Spleen (tissue), 11 donors: Measurements from ENCODE around the gene SLC33A1. TPM values are rescaled to one million over a fixed set of nuclear protein-coding genes. Genes with fewer than 3 reads are reported as not detected.

ENCODE experiments used
- DNase-seq: peaks from one replicate; pipeline ENCODE4 v3.0.0-alpha.2; 2020
- H3K27ac ChIP-seq, 8 donors: fragments of 200-600 bp; sonication (generic) in 7 of 8; 1 replicate in 4 of 8; 2 replicates in 4 of 8; pipeline versions ENCODE4 v1.5.0 to v1.8.0; 2016 to 2021; ENCODE audit warnings: inconsistent platforms in 4 of 8, mild to moderate bottlenecking in 4 of 8, moderate library complexity in 1 of 8
- H3K27me3 ChIP-seq, 7 donors: fragments of 200-600 bp; sonication (generic) in 6 of 7; replicated peaks in 1 of 7; 1 replicate in 4 of 7; 2 replicates in 3 of 7; pipeline versions ENCODE4 v1.5.0 to v1.8.0; 2016 to 2021; ENCODE audit warnings: inconsistent platforms in 3 of 7, mild to moderate bottlenecking in 1 of 7
- H3K36me3 ChIP-seq, 6 donors: fragments of 200-600 bp; sonication (generic) in 5 of 6; 1 replicate in 4 of 6; 2 replicates in 2 of 6; pipeline versions ENCODE4 v1.5.0 to v1.8.0; 2016 to 2021; ENCODE audit warnings: inconsistent platforms in 2 of 6
- H3K4me1 ChIP-seq, 6 donors: fragments of 200-600 bp; sonication (generic) in 5 of 6; 1 replicate in 3 of 6; 2 replicates in 3 of 6; pipeline versions ENCODE4 v1.5.0 to v1.8.0; 2016 to 2021; ENCODE audit warnings: inconsistent platforms in 3 of 6
- H3K4me3 ChIP-seq, 8 donors: fragments of 200-600 bp; sonication (generic) in 7 of 8; 1 replicate in 4 of 8; 2 replicates in 4 of 8; pipeline versions ENCODE4 v1.5.0 to v1.8.0; 2016 to 2021; ENCODE audit warnings: inconsistent platforms in 4 of 8, mild to moderate bottlenecking in 4 of 8, moderate library complexity in 2 of 8
- H3K9me3 ChIP-seq, 8 donors: fragments of 200-600 bp; sonication (generic) in 7 of 8; 1 replicate in 4 of 8; 2 replicates in 4 of 8; pipeline versions ENCODE4 v1.5.0 to v1.8.0; 2016 to 2021; ENCODE audit warnings: inconsistent platforms in 4 of 8
- POLR2A ChIP-seq, 3 donors: fragments of 450-650 bp; IDR thresholded peaks; one replicate each; pipeline ENCODE4 v1.5.1; 2017; ENCODE audit warnings: antibody characterized with exemption in 3 of 3, mild to moderate bottlenecking in 1 of 3
- POLR2AphosphoS5 ChIP-seq, 3 donors: sonication (generic); formaldehyde crosslinking; IDR thresholded peaks; one replicate each; pipeline ENCODE4 v1.5.1; 2017; ENCODE audit warnings: antibody characterized with exemption in 3 of 3
- WGBS, 5 donors: extraction: QIAGEN DNeasy Blood & Tissue Kit in 3 of 5; methylation state at CpG; one replicate each; pipeline versions ENCODE4 v1.1.5 to v1.1.7; 2013 to 2018; 5-methylcytosine and 5-hydroxymethylcytosine counted together
- intact Hi-C: fragments of 100-400 bp; cut with DNase I; formaldehyde crosslinking; loops from one replicate; pipeline ENCODE4 v1.15.0; 2023; ENCODE audit warnings: low total_unique reads
- polyA plus RNA-seq, 3 donors: library from polyadenylated mRNA; stranded (reverse); fragments of 200-250 nt; gene quantifications; one replicate each; pipeline ENCODE4 v1.2.1, GENCODE V29; 2013
- total RNA-seq, 7 donors: library from RNA; depleted of rRNA in 3 of 7; stranded (reverse); fragments of >200 nt in 3 of 7; fragmentation: NEBNext Ultra II Directional in 4 of 7; extraction: Animal tissue kit (Norgen Biotek cat#: 25700) in 4 of 7; gene quantifications; one replicate each; pipeline versions ENCODE4 v1.1.0 to v1.2.1, GENCODE V29; 2016 to 2021
- TF ChIP-seq, protein P1 (sequence below), 11 experiments: fragments of 200-600 bp in 7 of 11; fragments of 450-650 bp in 4 of 11; sonication (generic) in 4 of 11; IDR thresholded peaks in 8 of 11; conservative IDR thresholded peaks in 3 of 11; 1 replicate in 7 of 11; 2 replicates in 4 of 11; pipeline versions ENCODE4 v1.4.0 to v1.8.0; 2016 to 2021; ENCODE audit warnings: antibody characterized with exemption in 11 of 11, inconsistent platforms in 4 of 11, mild to moderate bottlenecking in 1 of 11
- donor health status: healthy with polysubstance abuse.
- donor health status: DM: no; HTN: no; CAD: no; lungs with moderate emphysema.
- donor health status: DM: no; HTN: no; CAD: no.
- donor health status: Bipolar disorder and iron deficiency.
- donor health status: healthy.
- donor health status: DM: no; HTN: no; CAD: no.
- donor health status: DM: yes; HTN: yes; CAD: no.

Gene SLC33A1
- total and polyA plus RNA-seq, 10 donors, result 5.0 to 37.4 (median 25.5) TPM

DNA sequence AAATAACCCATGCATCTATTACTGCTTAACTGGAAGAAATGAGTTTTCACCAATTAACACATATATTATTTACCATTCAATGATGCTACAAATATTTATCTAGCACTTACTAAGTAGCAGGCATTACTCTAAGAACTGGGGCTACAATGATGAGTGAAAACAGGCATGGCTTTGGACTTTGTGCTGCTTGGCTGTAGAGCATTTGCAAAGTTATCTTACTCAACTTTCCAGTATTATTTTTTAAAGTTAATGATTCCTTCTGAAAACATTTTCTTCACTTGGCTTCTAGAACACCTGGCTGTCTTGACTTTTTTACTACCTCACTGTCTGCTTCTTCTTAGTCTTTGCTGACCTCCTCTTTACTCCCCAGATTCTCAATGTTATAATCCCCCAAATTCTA lies 49.9 kb downstream of the SLC33A1 start:
- Histone ChIP-seq H3K4me3 (no peak overlapping the region), H3K36me3 (peaks cover 0 to 10% (median 0%) of the 10 kb centered on the region in 6 donors), H3K27ac (no peak overlapping the region), H3K27me3 (no peaks in the 10 kb centered on the region), H3K4me1 (peaks cover 0 to 20% (median 15%) of the 10 kb centered on the region in 6 donors), H3K9me3 (no peaks in the 10 kb centered on the region)
- intact Hi-C loops, result loop anchor here (10.0 kb wide), 1 partner anchor 70 kb away; the partner anchor contains the start of gene GMPS
- no peak for DNase-seq
- TF ChIP-seq POLR2A (IDR thresholded peaks at IDR 0.05) (no peak), POLR2AphosphoS5 (IDR thresholded peaks at IDR 0.05) (no peak)
- TF ChIP-seq, protein P1, sequence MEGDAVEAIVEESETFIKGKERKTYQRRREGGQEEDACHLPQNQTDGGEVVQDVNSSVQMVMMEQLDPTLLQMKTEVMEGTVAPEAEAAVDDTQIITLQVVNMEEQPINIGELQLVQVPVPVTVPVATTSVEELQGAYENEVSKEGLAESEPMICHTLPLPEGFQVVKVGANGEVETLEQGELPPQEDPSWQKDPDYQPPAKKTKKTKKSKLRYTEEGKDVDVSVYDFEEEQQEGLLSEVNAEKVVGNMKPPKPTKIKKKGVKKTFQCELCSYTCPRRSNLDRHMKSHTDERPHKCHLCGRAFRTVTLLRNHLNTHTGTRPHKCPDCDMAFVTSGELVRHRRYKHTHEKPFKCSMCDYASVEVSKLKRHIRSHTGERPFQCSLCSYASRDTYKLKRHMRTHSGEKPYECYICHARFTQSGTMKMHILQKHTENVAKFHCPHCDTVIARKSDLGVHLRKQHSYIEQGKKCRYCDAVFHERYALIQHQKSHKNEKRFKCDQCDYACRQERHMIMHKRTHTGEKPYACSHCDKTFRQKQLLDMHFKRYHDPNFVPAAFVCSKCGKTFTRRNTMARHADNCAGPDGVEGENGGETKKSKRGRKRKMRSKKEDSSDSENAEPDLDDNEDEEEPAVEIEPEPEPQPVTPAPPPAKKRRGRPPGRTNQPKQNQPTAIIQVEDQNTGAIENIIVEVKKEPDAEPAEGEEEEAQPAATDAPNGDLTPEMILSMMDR (IDR thresholded peaks at IDR 0.05 in 8 of 11, conservative IDR thresholded peaks at IDR 0.05 in 3 of 11), result no peak

DNA sequence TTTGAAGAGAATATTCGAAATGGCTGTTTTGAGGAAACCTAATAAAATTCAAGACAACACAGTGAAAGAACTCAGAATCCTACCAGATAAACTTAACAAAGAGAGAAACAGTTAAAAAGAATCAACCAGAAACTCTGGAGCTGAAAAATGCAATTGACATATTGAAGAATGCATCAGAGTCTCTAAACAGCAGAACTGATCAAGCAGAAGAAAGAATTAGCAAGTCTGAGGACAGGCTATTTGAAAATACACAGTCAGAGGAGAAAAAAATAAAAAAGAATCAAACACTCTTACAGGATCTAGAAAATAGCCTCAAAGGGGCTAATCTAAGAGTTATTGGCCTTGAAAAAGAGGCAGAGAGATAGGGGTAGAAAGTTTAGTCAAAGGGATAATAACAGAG lies 61.7 kb downstream of the SLC33A1 start:
- no peak for DNase-seq
- H3K27ac ChIP-seq, result no peak overlapping the region
- H3K4me3 ChIP-seq, result no peak overlapping the region
- peaks cover 0 to 33% (median 6%) of the 10 kb centered on the region in 6 donors for H3K36me3 ChIP-seq
- no peaks in the 10 kb centered on the region for H3K27me3 ChIP-seq
- peaks cover 0 to 14% (median 5%) of the 10 kb centered on the region in 8 donors for H3K9me3 ChIP-seq
- no peaks in the 10 kb centered on the region for H3K4me1 ChIP-seq
- 86 to 96% (median 93%) methylated on average over 1 of the region's 1 CpG for WGBS, 5 donors
- TF ChIP-seq POLR2A (IDR thresholded peaks at IDR 0.05) (no peak), POLR2AphosphoS5 (IDR thresholded peaks at IDR 0.05) (no peak)
- TF ChIP-seq, protein P1 (IDR thresholded peaks at IDR 0.05 in 8 of 11, conservative IDR thresholded peaks at IDR 0.05 in 3 of 11), result no peak
- intact Hi-C loops, result no loop called here

DNA sequence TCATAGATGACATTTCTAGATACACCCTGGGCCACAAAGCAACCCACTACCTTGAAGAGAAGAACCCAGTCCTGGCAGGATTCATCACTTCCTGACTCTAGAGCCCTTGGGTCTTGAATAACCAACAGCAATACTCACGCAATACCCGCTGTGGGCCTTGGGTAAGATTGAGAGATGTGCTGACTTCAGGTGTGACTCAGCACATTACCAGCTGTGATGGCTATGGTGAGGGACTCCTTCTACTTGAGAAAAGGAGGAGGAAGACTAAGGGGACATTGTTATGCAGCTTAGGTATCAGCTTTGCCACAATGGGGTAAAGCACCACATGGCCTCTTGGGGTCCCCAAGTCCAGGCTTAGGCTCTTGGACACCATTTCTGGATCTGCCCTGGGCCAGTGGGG lies 63.0 kb downstream of the SLC33A1 start:
- Histone ChIP-seq H3K4me3 (no peak overlapping the region), H3K9me3 (peaks cover 0 to 14% (median 5%) of the 10 kb centered on the region in 8 donors), H3K27ac (peak overlapping the region in 1 of 8 donors; percentile 41), H3K27me3 (no peaks in the 10 kb centered on the region), H3K36me3 (peaks cover 0 to 23% (median 4%) of the 10 kb centered on the region in 6 donors), H3K4me1 (no peaks in the 10 kb centered on the region)
- TF ChIP-seq POLR2A (IDR thresholded peaks at IDR 0.05), result no peak
- TF ChIP-seq, protein P1 (IDR thresholded peaks at IDR 0.05 in 8 of 11, conservative IDR thresholded peaks at IDR 0.05 in 3 of 11), result no peak
- no peak for TF ChIP-seq POLR2AphosphoS5 (IDR thresholded peaks at IDR 0.05)
- WGBS, 5 donors, result 62 to 100% (median 79%) methylated on average over 2 of the region's 2 CpGs
- intact Hi-C loops, result no loop called here
- DNase-seq, result no peak

DNA sequence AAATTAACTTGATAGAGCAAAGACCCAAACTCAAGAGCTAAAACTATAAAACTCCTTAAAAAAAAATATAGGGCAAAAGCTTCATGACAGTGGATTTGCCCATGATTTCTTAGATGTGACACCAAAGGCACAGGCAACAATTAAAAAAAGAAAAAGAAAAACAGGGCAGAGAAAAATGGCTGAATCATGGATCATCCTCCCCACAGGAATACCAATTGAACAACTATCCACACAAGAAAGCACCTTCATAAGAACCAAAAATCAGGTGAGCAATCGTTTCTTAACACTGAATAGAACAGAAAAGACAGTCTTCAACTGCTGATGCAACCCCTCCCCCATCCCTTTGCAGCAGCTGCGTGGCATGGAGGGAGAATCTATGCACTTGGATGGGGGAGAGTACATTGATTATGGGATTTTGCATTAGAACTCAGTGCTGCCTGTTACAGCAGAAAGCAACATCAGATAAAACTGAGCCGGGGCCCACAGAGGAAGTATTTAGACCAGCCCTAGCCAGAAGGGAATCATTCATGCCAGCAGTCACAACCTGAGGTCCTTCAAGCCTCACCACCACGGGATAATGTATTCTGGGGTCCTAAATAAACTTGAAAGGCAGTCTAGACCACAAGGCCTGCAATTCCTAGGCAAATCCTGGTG lies 63.8 kb downstream of the SLC33A1 start:
- 58 to 73% (median 68%) methylated on average over 4 of the region's 4 CpGs for WGBS, 5 donors
- TF ChIP-seq POLR2AphosphoS5 (IDR thresholded peaks at IDR 0.05), result no peak
- TF ChIP-seq POLR2A (IDR thresholded peaks at IDR 0.05), result no peak
- TF ChIP-seq, protein P1 (IDR thresholded peaks at IDR 0.05 in 8 of 11, conservative IDR thresholded peaks at IDR 0.05 in 3 of 11), result no peak
- H3K4me3 ChIP-seq, result no peak overlapping the region
- peak overlapping the region in 1 of 8 donors; percentile 41 for H3K27ac ChIP-seq
- H3K36me3 ChIP-seq, result peaks cover 0 to 23% (median 4%) of the 10 kb centered on the region in 6 donors
- DNase-seq, result no peak
- H3K4me1 ChIP-seq, result no peaks in the 10 kb centered on the region
- H3K27me3 ChIP-seq, result no peaks in the 10 kb centered on the region
- peaks cover 0 to 14% (median 5%) of the 10 kb centered on the region in 8 donors for H3K9me3 ChIP-seq
- intact Hi-C loops, result no loop called here
